ENCODE data around the gene IPCEF1.

- TF ChIP-seq CTCF (IDR thresholded peaks at IDR 0.05; ENCODE audit: extremely low read depth in 1 of 2, insufficient read depth in 1 of 2, low read depth in 1 of 2, low read length in 2 of 2) (no peak), POLR2A (IDR thresholded peaks at IDR 0.05; ENCODE audit: low read depth, low read length) (no peak), EZH2 (IDR thresholded peaks at IDR 0.05; ENCODE audit: borderline replicate concordance, low read depth, low read length, severe bottlenecking) (no peak), POLR2AphosphoS5 (IDR thresholded peaks at IDR 0.05; ENCODE audit: insufficient read depth, low read depth, low read length) (no peak), MAX (IDR thresholded peaks at IDR 0.05; ENCODE audit: insufficient read depth, insufficient read length) (no peak)
These were observed 189.5 kb downstream of the IPCEF1 start for GRCh38 chr6:154167126-154167525.
